Sigmoid colon (tissue), 3 donors: Measurements from ENCODE around the gene GPD1L.

Experiments used
- POLR2A ChIP-seq, 2 donors: fragments of 450-650 bp; IDR thresholded peaks; one replicate each; pipeline ENCODE4 v1.6.1; 2016; ENCODE audit warnings: antibody characterized with exemption in 2 of 2, mild to moderate bottlenecking in 2 of 2, moderate library complexity in 2 of 2
- TF ChIP-seq, protein P1 (sequence below), 4 experiments: fragments of 450-650 bp in 3 of 4; fragments of 200-600 bp in 1 of 4; IDR thresholded peaks; one replicate each; pipeline ENCODE4 v1.5.1; 2016 to 2019; ENCODE audit warnings: antibody characterized with exemption in 4 of 4, mild to moderate bottlenecking in 3 of 4, moderate library complexity in 2 of 4

- TF ChIP-seq, protein P1, sequence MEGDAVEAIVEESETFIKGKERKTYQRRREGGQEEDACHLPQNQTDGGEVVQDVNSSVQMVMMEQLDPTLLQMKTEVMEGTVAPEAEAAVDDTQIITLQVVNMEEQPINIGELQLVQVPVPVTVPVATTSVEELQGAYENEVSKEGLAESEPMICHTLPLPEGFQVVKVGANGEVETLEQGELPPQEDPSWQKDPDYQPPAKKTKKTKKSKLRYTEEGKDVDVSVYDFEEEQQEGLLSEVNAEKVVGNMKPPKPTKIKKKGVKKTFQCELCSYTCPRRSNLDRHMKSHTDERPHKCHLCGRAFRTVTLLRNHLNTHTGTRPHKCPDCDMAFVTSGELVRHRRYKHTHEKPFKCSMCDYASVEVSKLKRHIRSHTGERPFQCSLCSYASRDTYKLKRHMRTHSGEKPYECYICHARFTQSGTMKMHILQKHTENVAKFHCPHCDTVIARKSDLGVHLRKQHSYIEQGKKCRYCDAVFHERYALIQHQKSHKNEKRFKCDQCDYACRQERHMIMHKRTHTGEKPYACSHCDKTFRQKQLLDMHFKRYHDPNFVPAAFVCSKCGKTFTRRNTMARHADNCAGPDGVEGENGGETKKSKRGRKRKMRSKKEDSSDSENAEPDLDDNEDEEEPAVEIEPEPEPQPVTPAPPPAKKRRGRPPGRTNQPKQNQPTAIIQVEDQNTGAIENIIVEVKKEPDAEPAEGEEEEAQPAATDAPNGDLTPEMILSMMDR (IDR thresholded peaks at IDR 0.05) = no peak
- TF ChIP-seq POLR2A (IDR thresholded peaks at IDR 0.05) = no peak
Measured at GRCh38 chr3:32200490-32200889, 94.1 kb downstream of the GPD1L start.
